ENCODE data around the gene BCL11A. TPM values are rescaled to one million over a fixed set of nuclear protein-coding genes. Genes with fewer than 3 reads are reported as not detected.
A peak's percentile ranks its signal among the peaks of the same experiment; 100 is the strongest.

BCL11A gene
- total RNA-seq, 8 experiments from 2014 or later: 0.66 to 131 (median 21.8) TPM

DNA sequence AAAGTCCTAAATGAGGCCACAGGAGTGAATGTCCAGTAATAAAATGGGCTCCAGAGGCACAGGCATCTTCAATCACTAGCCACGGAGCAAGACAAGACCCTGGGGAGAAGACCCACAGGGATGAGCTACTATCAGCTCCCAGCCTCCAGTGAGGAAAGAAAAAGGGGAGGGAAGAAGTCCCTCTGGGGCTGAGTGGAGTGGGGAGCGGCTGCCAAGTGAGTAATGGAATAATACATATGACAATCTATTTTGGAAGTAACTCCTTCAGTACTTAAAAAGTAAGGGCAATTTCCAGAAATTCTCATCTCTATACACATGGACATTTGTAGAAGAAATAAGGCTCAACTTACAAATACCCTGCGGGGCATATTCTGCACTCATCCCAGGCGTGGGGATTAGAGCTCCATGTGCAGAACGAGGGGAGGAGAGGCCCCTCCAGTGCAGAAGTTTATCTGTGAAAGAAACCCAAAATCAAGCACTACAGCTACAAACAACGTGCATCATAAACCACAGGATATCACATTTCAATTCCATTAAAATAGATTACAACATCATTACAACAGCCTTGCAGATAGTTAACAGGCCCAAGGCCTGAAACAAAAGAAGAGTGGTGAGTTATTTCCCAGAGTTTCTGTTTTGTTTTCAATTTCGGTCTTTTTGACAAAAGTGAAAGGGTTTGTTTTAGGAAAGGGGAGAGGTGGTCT, 84.9 kb downstream of the BCL11A start:
- peak in 3 of 8 experiments; percentile 80 to 95 (median 91) for ATAC-seq (replicated peaks in 6 of 8)
- H3K27ac ChIP-seq: no peak overlapping the region
- peaks cover 15 to 31% of the 10 kb centered on the region in 2 donors for H3K4me1 ChIP-seq (replicated peaks in 1 of 2)
- 19 to 100% (median 52%) methylated on average over 1 to 4 of the region's 7 CpGs; no CpG with 5 or more reads in 2 of the 10 experiments for WGBS, 10 experiments
- no peak overlapping the region for H3K4me3 ChIP-seq
- in situ Hi-C loops (cut with MboI; ENCODE audit: low pct_unique_long_range_greater_than_20kb in 2 of 9, low sequenced_read_pairs in 9 of 9, unreplicated experiment in 9 of 9): no loop called here

DNA sequence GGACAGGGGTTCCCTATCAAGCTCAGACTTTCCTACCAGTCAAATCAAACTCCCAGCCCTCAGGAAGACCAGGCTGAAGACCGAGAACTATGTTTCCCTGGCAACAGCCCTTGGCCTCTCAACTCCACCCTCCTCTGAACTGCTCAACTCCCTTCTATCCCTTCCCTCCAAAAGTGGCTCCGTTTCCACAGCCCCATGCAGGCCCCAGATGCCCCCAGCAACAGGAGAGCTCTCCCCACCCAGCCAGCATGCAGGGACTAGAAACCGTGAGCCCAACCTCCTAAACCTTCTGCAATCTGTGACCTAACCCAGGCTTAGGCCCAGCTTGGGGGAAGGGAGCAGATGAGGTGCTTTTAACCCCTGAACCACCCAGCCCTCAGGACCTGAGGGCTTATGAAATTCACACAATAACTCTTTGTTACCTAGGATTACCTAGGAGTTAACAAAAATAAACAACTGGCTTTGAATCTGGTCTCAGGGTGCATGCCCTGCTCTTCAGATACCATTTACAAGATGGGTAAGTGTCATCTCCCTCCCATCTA, 87.2 kb downstream of the BCL11A start:
- peaks cover 13 to 25% of the 10 kb centered on the region in 2 donors for H3K4me1 ChIP-seq (replicated peaks in 1 of 2)
- H3K27ac ChIP-seq: no peak overlapping the region
- 60% methylated on average over 1 of the region's 3 CpGs; no CpG with 5 or more reads in 9 of the 10 experiments for WGBS, 10 experiments
- ATAC-seq (replicated peaks in 6 of 8): no peak
- in situ Hi-C loops (cut with MboI; ENCODE audit: low pct_unique_long_range_greater_than_20kb in 2 of 9, low sequenced_read_pairs in 9 of 9, unreplicated experiment in 9 of 9): no loop called here
- H3K4me3 ChIP-seq: no peak overlapping the region

DNA sequence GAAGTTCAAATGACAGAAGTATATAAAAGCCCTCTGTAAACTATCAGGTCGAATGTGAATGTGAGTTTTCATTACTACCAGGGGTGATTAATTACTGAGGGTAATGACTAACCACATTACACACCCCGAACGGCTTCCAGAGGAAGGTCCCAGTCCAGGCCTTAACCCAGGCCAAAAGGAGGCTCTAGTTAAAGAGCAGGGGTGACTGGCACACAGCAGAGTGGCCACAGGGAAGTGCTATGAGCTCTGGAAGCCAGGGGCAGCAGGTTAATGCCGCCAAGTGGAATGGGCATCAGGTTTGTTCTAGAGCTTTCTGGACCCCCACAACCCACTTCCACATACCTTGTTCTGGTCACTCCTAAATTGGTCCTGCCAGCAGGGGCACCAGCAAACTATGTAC, 87.7 kb downstream of the BCL11A start:
- Histone ChIP-seq H3K27ac (no peak overlapping the region), H3K4me3 (no peak overlapping the region), H3K4me1 (replicated peaks in 1 of 2) (peaks cover 13 to 24% of the 10 kb centered on the region in 2 donors)
- ATAC-seq (replicated peaks in 6 of 8): peak in 2 of 8 experiments; percentile 21 to 28
- in situ Hi-C loops (cut with MboI; ENCODE audit: low pct_unique_long_range_greater_than_20kb in 2 of 9, low sequenced_read_pairs in 9 of 9, unreplicated experiment in 9 of 9): no loop called here
- WGBS, 10 experiments: 0 to 60% (median 39%) methylated on average over 2 to 4 of the region's 4 CpGs; no CpG with 5 or more reads in 5 of the 10 experiments

DNA sequence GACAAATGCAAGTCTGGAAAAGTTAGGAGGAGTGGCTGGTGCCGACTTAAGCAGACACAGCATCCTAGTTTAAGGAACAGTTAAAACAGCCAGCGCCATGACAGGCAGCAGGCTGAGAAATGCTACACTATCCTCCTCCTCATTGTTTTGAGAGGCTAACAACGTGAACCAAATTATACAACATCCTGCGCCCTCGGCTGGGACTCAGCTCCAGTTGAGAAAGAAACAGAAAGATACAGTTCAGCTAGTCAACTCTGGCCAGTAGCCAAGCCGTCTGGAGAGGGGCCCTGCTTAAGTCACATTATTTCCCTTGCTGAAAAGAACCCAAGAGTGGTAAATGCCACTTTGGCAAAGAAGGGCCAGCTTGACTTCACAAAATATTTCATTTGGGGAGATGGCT, 90.2 kb downstream of the BCL11A start:
- WGBS, 10 experiments: 0 to 87% (median 55%) methylated on average over 1 to 5 of the region's 6 CpGs
- no peak overlapping the region for H3K4me3 ChIP-seq
- peak in 5 of 8 experiments; percentile 41 to 80 (median 63) for ATAC-seq (replicated peaks in 6 of 8)
- peaks cover 13 to 24% of the 10 kb centered on the region in 2 donors for H3K4me1 ChIP-seq (replicated peaks in 1 of 2)
- no peak overlapping the region for H3K27ac ChIP-seq
- in situ Hi-C loops (cut with MboI; ENCODE audit: low pct_unique_long_range_greater_than_20kb in 2 of 9, low sequenced_read_pairs in 9 of 9, unreplicated experiment in 9 of 9): no loop called here

DNA sequence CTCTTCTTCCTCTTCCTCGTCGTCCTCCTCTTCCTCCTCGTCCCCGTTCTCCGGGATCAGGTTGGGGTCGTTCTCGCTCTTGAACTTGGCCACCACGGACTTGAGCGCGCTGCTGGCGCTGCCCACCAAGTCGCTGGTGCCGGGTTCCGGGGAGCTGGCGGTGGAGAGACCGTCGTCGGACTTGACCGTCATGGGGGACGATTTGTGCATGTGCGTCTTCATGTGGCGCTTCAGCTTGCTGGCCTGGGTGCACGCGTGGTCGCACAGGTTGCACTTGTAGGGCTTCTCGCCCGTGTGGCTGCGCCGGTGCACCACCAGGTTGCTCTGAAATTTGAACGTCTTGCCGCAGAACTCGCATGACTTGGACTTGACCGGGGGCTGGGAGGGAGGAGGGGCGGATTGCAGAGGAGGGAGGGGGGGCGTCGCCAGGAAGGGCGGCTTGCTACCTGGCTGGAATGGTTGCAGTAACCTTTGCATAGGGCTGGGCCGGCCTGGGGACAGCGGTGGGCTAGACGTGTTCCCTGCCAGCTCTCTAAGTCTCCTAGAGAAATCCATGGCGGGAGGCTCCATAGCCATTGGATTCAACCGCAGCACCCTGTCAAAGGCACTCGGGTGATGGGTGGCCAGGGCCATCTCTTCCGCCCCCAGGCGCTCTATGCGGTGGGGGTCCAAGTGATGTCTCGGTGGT, 91.9 kb downstream of the BCL11A start:
- in situ Hi-C loops (cut with MboI; ENCODE audit: low pct_unique_long_range_greater_than_20kb in 2 of 9, low sequenced_read_pairs in 9 of 9, unreplicated experiment in 9 of 9): no loop called here
- Histone ChIP-seq H3K4me3 (no peak overlapping the region), H3K4me1 (replicated peaks in 1 of 2) (peaks cover 13 to 24% of the 10 kb centered on the region in 2 donors), H3K27ac (no peak overlapping the region)
- ATAC-seq (replicated peaks in 6 of 8): no peak
- WGBS, 10 experiments: 49 to 100% (median 96%) methylated on average over 3 to 25 of the region's 47 CpGs; no CpG with 5 or more reads in 1 of the 10 experiments

DNA sequence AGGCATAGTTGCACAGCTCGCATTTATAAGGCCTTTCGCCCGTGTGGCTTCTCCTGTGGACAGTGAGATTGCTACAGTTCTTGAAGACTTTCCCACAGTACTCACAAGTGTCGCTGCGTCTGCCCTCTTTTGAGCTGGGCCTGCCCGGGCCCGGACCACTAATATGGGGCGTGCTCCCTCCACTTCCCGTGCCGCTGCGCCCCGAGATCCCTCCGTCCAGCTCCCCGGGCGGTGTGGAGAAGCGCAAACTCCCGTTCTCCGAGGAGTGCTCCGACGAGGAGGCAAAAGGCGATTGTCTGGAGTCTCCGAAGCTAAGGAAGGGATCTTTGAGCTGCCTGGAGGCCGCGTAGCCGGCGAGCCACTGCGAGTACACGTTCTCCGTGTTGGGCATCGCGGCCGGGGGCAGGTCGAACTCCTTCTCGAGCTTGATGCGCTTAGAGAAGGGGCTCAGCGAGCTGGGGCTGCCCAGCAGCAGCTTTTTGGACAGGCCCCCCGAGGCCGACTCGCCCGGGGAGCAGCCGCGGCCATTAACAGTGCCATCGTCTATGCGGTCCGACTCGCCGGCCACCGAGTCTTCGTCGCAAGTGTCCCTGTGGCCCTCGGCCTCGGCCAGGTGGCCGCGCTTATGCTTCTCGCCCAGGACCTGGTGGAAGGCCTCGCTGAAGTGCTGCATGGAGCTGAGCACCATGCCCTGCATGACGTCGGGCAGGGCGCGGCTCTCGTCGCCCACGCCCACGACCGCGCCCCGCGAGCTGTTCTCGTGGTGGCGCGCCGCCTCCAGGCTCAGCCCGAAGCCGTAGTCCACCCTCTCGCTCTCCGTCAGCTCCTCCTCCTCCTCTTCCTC, 92.7 kb downstream of the BCL11A start:
- ATAC-seq (replicated peaks in 6 of 8): no peak
- H3K4me1 ChIP-seq (replicated peaks in 1 of 2): peaks cover 7 to 24% of the 10 kb centered on the region in 2 donors
- H3K27ac ChIP-seq: no peak overlapping the region
- WGBS, 10 experiments: 92 to 100% (median 98%) methylated on average over 3 to 42 of the region's 76 CpGs; no CpG with 5 or more reads in 1 of the 10 experiments
- H3K4me3 ChIP-seq: no peak overlapping the region
- in situ Hi-C loops (cut with MboI; ENCODE audit: low pct_unique_long_range_greater_than_20kb in 2 of 9, low sequenced_read_pairs in 9 of 9, unreplicated experiment in 9 of 9): no loop called here

DNA sequence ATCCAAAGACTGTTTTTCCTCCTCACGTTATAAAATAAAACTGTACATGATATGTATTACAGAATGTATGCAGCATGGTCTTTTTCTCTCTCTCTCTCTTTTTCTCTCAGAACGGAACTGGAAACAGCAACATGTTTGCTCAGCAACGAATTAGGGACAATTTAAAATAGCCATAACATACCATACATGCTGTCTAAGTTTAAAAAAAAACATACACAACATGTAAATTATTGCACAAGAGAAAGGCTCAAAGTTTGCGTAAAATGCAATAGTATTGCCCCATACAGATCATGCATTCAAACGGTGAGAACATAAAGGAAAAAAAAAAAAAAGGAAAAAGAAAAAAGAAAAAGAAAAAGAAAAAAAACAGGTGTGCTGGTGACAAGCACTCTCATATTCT, 93.6 kb downstream of the BCL11A start:
- in situ Hi-C loops (cut with MboI; ENCODE audit: low pct_unique_long_range_greater_than_20kb in 2 of 9, low sequenced_read_pairs in 9 of 9, unreplicated experiment in 9 of 9): no loop called here
- 48 to 86% (median 78%) methylated on average over 3 to 5 of the region's 5 CpGs; no CpG with 5 or more reads in 1 of the 10 experiments for WGBS, 10 experiments
- H3K27ac ChIP-seq: no peak overlapping the region
- H3K4me3 ChIP-seq: no peak overlapping the region
- H3K4me1 ChIP-seq (replicated peaks in 1 of 2): peaks cover 6 to 17% of the 10 kb centered on the region in 2 donors
- ATAC-seq (replicated peaks in 6 of 8): no peak

DNA sequence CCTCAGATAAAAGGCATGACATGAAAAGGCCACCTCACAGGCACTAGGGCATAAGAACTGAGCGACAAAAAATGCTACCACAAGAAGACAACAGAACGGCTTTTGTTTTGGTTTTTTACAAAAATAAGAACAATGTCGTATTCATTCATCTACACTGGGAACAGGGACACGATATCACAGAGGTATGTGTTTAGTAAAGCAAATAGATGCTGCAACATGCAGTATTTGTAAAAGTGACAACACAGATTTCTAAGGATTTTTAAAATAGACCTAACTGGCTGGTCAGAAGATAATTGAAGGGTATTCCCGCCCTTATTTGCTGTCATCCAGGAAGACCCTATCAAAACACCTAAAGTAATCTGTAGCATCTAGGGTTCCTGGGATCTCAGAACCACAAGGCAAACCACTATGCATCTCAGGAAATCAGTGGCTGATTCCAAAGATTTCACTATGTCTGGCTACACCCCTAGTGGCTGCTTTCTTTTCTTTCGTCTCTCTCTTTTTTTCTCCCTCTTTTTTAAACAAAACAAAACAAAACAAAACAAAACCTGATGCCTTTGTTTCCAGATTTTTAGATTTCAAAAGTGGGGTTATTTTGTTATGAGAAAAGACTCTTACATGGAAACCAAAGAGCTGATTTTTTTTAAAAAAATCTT, 97.2 kb downstream of the BCL11A start:
- ATAC-seq (replicated peaks in 6 of 8): no peak
- in situ Hi-C loops (cut with MboI; ENCODE audit: low pct_unique_long_range_greater_than_20kb in 2 of 9, low sequenced_read_pairs in 9 of 9, unreplicated experiment in 9 of 9): no loop called here
- H3K27ac ChIP-seq: no peak overlapping the region
- H3K4me1 ChIP-seq (replicated peaks in 1 of 2): peaks cover 26 to 28% of the 10 kb centered on the region in 2 donors
- WGBS, 10 experiments: 72 to 98% (median 89%) methylated on average over 3 to 6 of the region's 6 CpGs; no CpG with 5 or more reads in 1 of the 10 experiments
- no peak overlapping the region for H3K4me3 ChIP-seq

DNA sequence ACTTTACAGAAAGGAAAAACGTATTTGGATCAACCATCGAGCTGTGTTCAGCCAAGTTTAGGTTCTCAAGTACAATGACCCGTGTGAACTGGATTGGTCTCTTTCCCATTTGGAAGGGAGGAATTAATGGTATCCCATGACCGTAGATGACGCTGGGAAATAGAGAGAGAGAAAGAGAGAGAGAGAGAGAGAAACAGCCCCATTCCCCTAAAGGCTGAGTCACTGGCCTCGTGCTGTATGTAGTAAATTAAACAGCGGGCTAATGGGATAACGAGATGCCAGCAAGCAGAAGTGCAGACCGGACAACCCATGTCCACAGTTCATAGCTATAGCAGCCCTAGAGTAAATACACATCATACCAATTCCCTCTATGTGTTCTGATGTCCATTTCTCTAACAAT, 99.6 kb downstream of the BCL11A start:
- 70 to 100% (median 94%) methylated on average over 1 to 9 of the region's 9 CpGs; no CpG with 5 or more reads in 1 of the 10 experiments for WGBS, 10 experiments
- ATAC-seq (replicated peaks in 6 of 8): peak in 5 of 8 experiments; percentile 41 to 76 (median 69)
- H3K27ac ChIP-seq: no peak overlapping the region
- H3K4me3 ChIP-seq: no peak overlapping the region
- in situ Hi-C loops (cut with MboI; ENCODE audit: low pct_unique_long_range_greater_than_20kb in 2 of 9, low sequenced_read_pairs in 9 of 9, unreplicated experiment in 9 of 9): no loop called here
- peaks cover 31% of the 10 kb centered on the region in 2 donors for H3K4me1 ChIP-seq (replicated peaks in 1 of 2)

DNA sequence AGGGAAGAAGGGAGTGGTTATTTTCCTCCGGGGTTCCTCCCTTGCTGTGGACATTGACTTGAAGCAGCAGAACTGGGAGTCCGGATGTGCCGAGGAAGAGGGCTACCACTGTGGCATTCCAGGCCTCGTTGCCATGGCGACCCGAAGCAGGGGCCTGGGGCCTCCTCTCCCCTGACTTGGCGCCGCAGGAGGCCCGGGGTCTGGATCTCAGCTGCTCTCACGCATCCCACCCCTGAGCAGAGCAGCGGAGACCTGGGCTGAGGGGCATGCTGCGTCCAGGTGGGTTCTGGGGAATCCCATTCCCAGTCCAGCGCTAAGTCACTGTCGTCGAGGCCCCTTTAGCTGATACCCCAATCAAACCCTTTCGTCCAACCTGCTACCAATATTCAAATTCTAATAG, 100.2 kb downstream of the BCL11A start:
- 13 to 75% (median 19%) methylated on average over 1 to 7 of the region's 16 CpGs; no CpG with 5 or more reads in 4 of the 10 experiments for WGBS, 10 experiments
- Histone ChIP-seq H3K27ac (peak overlapping the region in 1 of 2 donors; percentile 31), H3K4me1 (replicated peaks in 1 of 2) (peaks cover 31% of the 10 kb centered on the region in 2 donors), H3K4me3 (no peak overlapping the region)
- peak in 5 of 8 experiments; percentile 83 to 94 (median 92) for ATAC-seq (replicated peaks in 6 of 8)
- in situ Hi-C loops (cut with MboI; ENCODE audit: low pct_unique_long_range_greater_than_20kb in 2 of 9, low sequenced_read_pairs in 9 of 9, unreplicated experiment in 9 of 9): no loop called here

DNA sequence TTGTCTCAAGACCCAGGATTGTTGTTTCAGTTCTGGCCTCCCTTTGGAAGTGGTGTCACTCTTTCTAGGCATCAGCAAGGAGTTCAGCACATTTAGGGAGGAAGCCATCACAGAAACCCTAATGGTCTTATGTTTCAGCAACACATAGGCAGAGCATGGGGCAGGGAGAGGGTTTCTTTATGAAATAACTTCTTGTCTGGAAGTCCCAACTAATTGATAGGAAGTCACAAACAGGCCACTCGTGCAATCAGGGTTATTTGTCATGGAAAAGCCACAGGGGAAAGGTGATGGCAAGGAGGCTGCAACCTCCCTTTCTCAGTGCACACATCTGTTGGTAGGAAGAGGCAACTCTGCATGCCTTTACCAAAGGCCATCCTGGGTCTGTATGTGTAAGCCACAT, 103.0 kb downstream of the BCL11A start:
- H3K4me1 ChIP-seq (replicated peaks in 1 of 2): peaks cover 31% of the 10 kb centered on the region in 2 donors
- ATAC-seq (replicated peaks in 6 of 8): no peak
- no peak overlapping the region for H3K4me3 ChIP-seq
- in situ Hi-C loops (cut with MboI; ENCODE audit: low pct_unique_long_range_greater_than_20kb in 2 of 9, low sequenced_read_pairs in 9 of 9, unreplicated experiment in 9 of 9): no loop called here
- WGBS, 10 experiments: 67 to 100% methylated on average over 1 of the region's 1 CpG; no CpG with 5 or more reads in 8 of the 10 experiments
- no peak overlapping the region for H3K27ac ChIP-seq

DNA sequence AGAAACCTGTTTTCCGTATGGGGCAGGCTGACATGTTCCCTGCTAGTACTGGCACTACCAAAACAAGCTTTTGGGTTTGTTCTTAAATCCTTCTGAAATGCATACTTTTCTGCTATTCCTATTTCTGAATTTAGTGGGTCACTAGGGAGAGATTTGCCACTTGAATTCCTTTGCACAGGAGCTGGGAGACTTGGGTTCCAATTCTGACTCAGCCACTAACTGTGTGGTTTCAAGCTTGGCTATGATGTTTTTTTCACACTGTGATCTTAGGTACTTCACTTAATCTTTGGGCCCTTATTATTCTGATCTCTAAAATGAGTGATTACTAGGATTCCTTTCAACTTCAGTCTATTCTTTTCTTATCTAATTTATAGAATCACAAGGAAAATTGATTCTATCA, 105.5 kb downstream of the BCL11A start:
- no peak overlapping the region for H3K27ac ChIP-seq
- H3K4me3 ChIP-seq: no peak overlapping the region
- in situ Hi-C loops (cut with MboI; ENCODE audit: low pct_unique_long_range_greater_than_20kb in 2 of 9, low sequenced_read_pairs in 9 of 9, unreplicated experiment in 9 of 9): no loop called here
- ATAC-seq (replicated peaks in 6 of 8): no peak
- WGBS, 10 experiments: 83 to 100% (median 100%) methylated on average over 1 of the region's 1 CpG; no CpG with 5 or more reads in 3 of the 10 experiments
- H3K4me1 ChIP-seq (replicated peaks in 1 of 2): peaks cover 16 to 18% of the 10 kb centered on the region in 2 donors
